DND-41 (cell line): Measurements from ENCODE around the gene COX20.
"Not testable (repeated sequence)": the region's sequence is repeated elsewhere in the genome, so short reads cannot be mapped to it uniquely, and the experiment has no call there.

Experiments
- ATAC-seq: fragments of 200-7000 bp; cut with Tn5 transposase; 3 replicates; pipeline ENCODE4 v1.9.1; 2021; ENCODE audit warnings: low read depth; ENCODE audit not compliant: insufficient read depth
- DNase-seq: peaks from one replicate; pipeline ENCODE4 v3.0.0-alpha.2; 2020
- H2AFZ ChIP-seq: 2 replicates; pipeline ENCODE4 v1.6.0; 2012; ENCODE audit warnings: low read depth, low read length
- H3K27ac ChIP-seq: 2 replicates; pipeline ENCODE4 v1.5.1; 2012; ENCODE audit warnings: low read length, inconsistent platforms
- H3K27me3 ChIP-seq: fragments of 200-600 bp; sonication (generic); 2 replicates; pipeline ENCODE4 v1.6.0; 2012; ENCODE audit warnings: low read length, mild to moderate bottlenecking, inconsistent platforms; ENCODE audit not compliant: insufficient read depth, poor library complexity
- H3K36me3 ChIP-seq: 2 replicates; pipeline ENCODE4 v1.5.1; 2012; ENCODE audit warnings: low read length, inconsistent platforms; ENCODE audit not compliant: insufficient read depth
- H3K4me1 ChIP-seq: 2 replicates; pipeline ENCODE4 v1.5.1; 2012; ENCODE audit warnings: mild to moderate bottlenecking, low read length; ENCODE audit not compliant: insufficient read depth
- H3K4me2 ChIP-seq: 2 replicates; pipeline ENCODE4 v1.6.0; 2012; ENCODE audit warnings: mild to moderate bottlenecking, moderate library complexity, low read length, inconsistent platforms; ENCODE audit not compliant: insufficient read depth
- H3K4me3 ChIP-seq, 2 experiments: fragments of 200-600 bp in 1 of 2; shearing (Covaris generic) in 1 of 2; 2 replicates each; pipeline ENCODE4 v1.5.1; 2012 to 2016; ENCODE audit warnings: inconsistent platforms in 2 of 2, low read length in 2 of 2, mild to moderate bottlenecking in 2 of 2, low read depth in 1 of 2, moderate library complexity in 1 of 2
- H3K79me2 ChIP-seq: 2 replicates; pipeline ENCODE4 v1.6.0; 2012; ENCODE audit warnings: low read length, inconsistent platforms; ENCODE audit not compliant: insufficient read depth
- H3K9ac ChIP-seq: 2 replicates; pipeline ENCODE4 v1.6.0; 2012; ENCODE audit warnings: low read depth, mild to moderate bottlenecking, inconsistent platforms, low read length, moderate library complexity
- H3K9me3 ChIP-seq: 2 replicates; pipeline ENCODE4 v1.5.1; 2012; ENCODE audit warnings: low read length, moderate library complexity, mild to moderate bottlenecking, inconsistent platforms; ENCODE audit not compliant: insufficient read depth, severe bottlenecking
- H4K20me1 ChIP-seq: 2 replicates; pipeline ENCODE4 v1.6.0; 2012; ENCODE audit warnings: low read length; ENCODE audit not compliant: insufficient read depth
- EZH2 ChIP-seq: IDR thresholded peaks from 3 replicates; pipeline ENCODE4 v1.6.1; 2012; ENCODE audit warnings: borderline replicate concordance, low read depth, mild to moderate bottlenecking, moderate library complexity, low read length, inconsistent platforms; ENCODE audit not compliant: severe bottlenecking
- TF ChIP-seq, protein P1 (sequence below): IDR thresholded peaks from 2 replicates; pipeline ENCODE4 v1.5.1; 2012; ENCODE audit warnings: borderline replicate concordance, low read length, moderate library complexity, mild to moderate bottlenecking; ENCODE audit not compliant: poor library complexity, severe bottlenecking; ENCODE audit errors: extremely low read depth

Gene COX20

DNA sequence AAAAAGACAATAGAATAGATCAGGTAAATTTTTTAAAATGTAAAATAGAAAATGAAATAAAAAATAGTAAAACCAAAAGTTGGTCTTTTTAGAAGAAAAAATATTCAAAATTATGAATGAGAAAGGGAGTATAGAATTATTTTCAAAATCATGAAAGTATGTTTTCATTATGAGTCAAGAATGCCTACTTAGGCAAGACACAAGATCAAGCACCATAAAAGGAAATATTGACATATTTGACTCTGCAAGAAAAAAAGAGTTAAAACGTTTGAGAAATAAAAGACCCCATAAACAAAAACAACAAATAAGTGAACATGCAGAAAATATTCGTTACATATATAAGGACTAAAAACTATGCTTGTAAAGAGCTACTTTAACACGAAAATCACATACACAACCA is 4.8 kb upstream of the COX20 start:
- Histone ChIP-seq H3K9me3 (no peaks in the 10 kb centered on the region), H2AFZ (no peak overlapping the region), H3K4me3 (no peak overlapping the region), H3K27ac (no peak overlapping the region), H4K20me1 (no peaks in the 10 kb centered on the region), H3K4me2 (no peak overlapping the region), H3K36me3 (no peaks in the 10 kb centered on the region), H3K79me2 (peaks cover under 1% of the 10 kb centered on the region), H3K9ac (no peak overlapping the region), H3K27me3 (no peaks in the 10 kb centered on the region), H3K4me1 (peaks cover 14% of the 10 kb centered on the region)
- no peak for DNase-seq
- TF ChIP-seq, protein P1, sequence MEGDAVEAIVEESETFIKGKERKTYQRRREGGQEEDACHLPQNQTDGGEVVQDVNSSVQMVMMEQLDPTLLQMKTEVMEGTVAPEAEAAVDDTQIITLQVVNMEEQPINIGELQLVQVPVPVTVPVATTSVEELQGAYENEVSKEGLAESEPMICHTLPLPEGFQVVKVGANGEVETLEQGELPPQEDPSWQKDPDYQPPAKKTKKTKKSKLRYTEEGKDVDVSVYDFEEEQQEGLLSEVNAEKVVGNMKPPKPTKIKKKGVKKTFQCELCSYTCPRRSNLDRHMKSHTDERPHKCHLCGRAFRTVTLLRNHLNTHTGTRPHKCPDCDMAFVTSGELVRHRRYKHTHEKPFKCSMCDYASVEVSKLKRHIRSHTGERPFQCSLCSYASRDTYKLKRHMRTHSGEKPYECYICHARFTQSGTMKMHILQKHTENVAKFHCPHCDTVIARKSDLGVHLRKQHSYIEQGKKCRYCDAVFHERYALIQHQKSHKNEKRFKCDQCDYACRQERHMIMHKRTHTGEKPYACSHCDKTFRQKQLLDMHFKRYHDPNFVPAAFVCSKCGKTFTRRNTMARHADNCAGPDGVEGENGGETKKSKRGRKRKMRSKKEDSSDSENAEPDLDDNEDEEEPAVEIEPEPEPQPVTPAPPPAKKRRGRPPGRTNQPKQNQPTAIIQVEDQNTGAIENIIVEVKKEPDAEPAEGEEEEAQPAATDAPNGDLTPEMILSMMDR = no peak
- TF ChIP-seq EZH2 = no peak
- no peak for ATAC-seq

DNA sequence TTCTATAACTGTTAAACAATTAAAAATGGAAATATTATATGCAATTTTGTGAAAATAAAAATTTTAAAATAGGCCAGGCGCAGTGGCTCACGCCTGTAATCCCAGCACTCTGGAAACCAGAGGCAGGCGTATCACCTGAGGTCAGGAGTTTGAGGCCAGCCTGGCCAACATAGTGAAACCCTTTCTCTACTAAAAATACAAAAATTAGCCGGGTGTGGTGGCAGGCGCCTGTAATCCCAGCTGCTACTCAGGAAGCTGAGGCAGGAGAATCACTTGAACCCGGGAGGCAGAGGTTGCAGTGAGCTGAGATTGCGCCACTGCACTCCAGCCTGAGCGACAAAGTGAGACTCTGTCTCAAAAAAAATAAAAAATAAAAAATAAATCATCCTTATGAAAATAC is 2.2 kb upstream of the COX20 start:
- Histone ChIP-seq H3K4me3 (peak overlapping the region; percentile 28 to 64; a peak in 3 of 4 replicates), H2AFZ (peak overlapping the region; percentile 76), H3K27ac (peak overlapping the region; percentile 100), H3K9ac (peak overlapping the region; percentile 74), H3K4me1 (peaks cover 33% of the 10 kb centered on the region), H3K4me2 (peak overlapping the region; percentile 62), H3K79me2 (peaks cover 27% of the 10 kb centered on the region)
- not testable (repeated sequence) for H3K9me3 ChIP-seq, H4K20me1 ChIP-seq, H3K36me3 ChIP-seq, H3K27me3 ChIP-seq, DNase-seq, ATAC-seq

DNA sequence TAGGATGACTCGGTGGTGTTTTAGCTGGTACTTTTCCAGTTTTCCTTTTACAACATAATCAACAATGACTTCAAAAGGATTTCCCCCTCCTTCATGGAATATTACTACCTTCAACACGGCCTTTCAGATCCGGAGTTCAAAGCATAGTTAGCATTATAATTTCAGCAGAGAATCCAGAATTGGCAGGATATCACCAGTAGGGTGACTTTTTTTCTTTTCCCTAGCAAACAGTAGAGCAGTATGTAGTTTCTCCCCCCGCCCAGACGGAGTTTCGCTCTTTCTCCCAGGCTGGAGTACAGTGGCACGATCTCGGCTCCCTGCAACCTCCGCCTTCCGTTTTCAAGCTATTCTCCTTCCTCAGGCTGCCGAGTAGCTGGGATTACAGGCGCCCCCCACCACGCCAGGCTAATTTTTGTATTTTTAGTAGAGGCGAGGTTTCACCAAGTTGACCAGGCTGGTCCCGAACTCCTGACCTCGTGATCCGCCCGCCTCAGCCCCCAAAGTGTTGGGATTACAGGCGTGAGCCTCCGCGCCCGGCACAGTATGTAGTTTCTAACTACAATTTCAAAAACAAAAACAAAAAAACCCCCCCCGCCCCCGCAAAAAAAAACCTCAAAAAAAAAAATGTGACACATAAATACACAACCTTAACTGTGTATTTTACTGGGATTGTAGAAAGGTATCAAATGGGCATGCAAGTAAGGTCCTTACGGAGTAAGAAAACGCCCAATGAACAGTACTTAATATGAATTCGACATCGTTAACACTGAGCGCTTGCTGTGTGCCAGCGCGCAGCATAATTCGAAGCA is 1.5 kb upstream of the COX20 start:
- H3K4me1 ChIP-seq = peaks cover 40% of the 10 kb centered on the region
- H4K20me1 ChIP-seq = 0 out of 2 replicates have a peak, but pooled peaks cover 1% of the 10 kb centered on the region
- DNase-seq (peak; percentile 71), ATAC-seq (peak; percentile 22)
- peak overlapping the region; percentile 28 to 64 for H3K4me3 ChIP-seq
- no peaks in the 10 kb centered on the region for H3K9me3 ChIP-seq
- peaks cover 34% of the 10 kb centered on the region for H3K79me2 ChIP-seq
- H3K9ac ChIP-seq = peak overlapping the region; percentile 74
- TF ChIP-seq, protein P1 = peak; percentile 56
- TF ChIP-seq EZH2 = no peak
- H3K4me2 ChIP-seq = peak overlapping the region; percentile 62
- H2AFZ ChIP-seq = peak overlapping the region; percentile 76
- peaks cover 3% of the 10 kb centered on the region; the same call in 1 of the 2 replicates for H3K36me3 ChIP-seq
- no peaks in the 10 kb centered on the region for H3K27me3 ChIP-seq
- H3K27ac ChIP-seq = peak overlapping the region; percentile 100

DNA sequence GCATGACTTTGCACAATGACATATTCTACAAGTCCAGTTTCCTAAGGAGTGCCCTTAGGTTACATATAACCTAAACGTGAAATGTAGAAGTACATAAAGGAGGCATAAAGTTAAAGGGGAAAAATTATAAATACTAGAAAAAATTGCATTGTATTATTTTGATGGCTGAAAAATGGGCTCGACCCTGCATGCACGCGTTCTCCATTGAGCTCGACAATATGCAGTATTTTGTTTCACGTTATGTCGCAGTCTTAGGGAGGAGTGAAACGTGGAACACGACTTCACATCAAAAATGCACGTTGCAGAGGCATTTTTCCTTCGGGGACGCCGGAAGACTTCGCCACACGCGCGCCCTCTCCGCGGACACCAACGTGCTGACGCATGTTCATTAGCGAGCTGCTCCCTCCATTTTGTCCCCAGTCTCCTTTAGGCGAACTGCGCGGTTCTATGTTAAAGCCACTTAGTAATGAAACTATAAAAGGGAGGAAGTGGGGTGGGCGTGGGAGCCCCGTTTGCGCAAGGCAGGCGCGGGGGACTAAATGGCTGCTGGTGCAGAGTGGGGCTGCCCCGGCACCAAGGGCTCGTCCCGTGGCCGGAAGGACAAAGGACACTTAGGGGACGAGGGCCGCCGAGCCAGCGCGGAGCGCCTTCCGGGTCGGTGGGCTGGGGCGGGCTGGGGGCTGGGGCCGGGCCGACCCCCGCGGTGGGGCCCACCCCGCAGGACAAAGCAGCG is 749 bp upstream of the COX20 start:
- ATAC-seq (peak; percentile 65), DNase-seq (peak; percentile 93)
- peak overlapping the region; percentile 74 for H3K9ac ChIP-seq
- peak overlapping the region; percentile 28 to 64; a peak in 3 of 4 replicates for H3K4me3 ChIP-seq
- peaks cover 48% of the 10 kb centered on the region for H3K4me1 ChIP-seq
- H3K4me2 ChIP-seq = peak overlapping the region; percentile 62
- TF ChIP-seq, protein P1 = no peak
- TF ChIP-seq EZH2 = no peak
- H3K79me2 ChIP-seq = peaks cover 42% of the 10 kb centered on the region
- peak overlapping the region; percentile 76 for H2AFZ ChIP-seq
- no peaks in the 10 kb centered on the region for H3K9me3 ChIP-seq
- H3K36me3 ChIP-seq = peaks cover 9% of the 10 kb centered on the region
- peaks cover 5% of the 10 kb centered on the region; the same call in 1 of the 2 replicates for H4K20me1 ChIP-seq
- H3K27me3 ChIP-seq = no peaks in the 10 kb centered on the region
- H3K27ac ChIP-seq = peak overlapping the region; percentile 100
